Superior temporal gyrus (tissue), 1 donor: Measurements from ENCODE around the gene SALL1.

Source experiments
- DNase-seq: peaks from one replicate; pipeline ENCODE4 v3.0.0-alpha.2; 2016; ENCODE audit errors: extremely low spot score

SALL1 gene

GRCh38 chr16:51111759-51112158 is 39.3 kb downstream of the SALL1 start:
- DNase-seq, result no peak

GRCh38 chr16:51110700-51111157 is 40.3 kb downstream of the SALL1 start:
- DNase-seq, result no peak

- no peak for DNase-seq
Measured at GRCh38 chr16:51109173-51109572, 41.9 kb downstream of the SALL1 start.

GRCh38 chr16:51107742-51108141 is 43.3 kb downstream of the SALL1 start:
- no peak for DNase-seq

- no peak for DNase-seq
Measured at GRCh38 chr16:51106535-51106934, 44.5 kb downstream of the SALL1 start.

- DNase-seq, result no peak
Measured at GRCh38 chr16:51103590-51103989, 47.5 kb downstream of the SALL1 start.

- DNase-seq, result no peak
Measured at GRCh38 chr16:51097729-51098128, 53.3 kb downstream of the SALL1 start.

- DNase-seq, result no peak
Measured at GRCh38 chr16:51095890-51096626, 55.0 kb downstream of the SALL1 start.

- no peak for DNase-seq
Measured at GRCh38 chr16:51095084-51095881, 55.8 kb downstream of the SALL1 start.

GRCh38 chr16:51093726-51094280 is 57.3 kb downstream of the SALL1 start:
- no peak for DNase-seq
